Hematopoietic multipotent progenitor cell treated with erythropoietin and hydrocortisone succinate and interleukin-3 and kit ligand, for 17 days (in vitro differentiated cells): ENCODE measurements around the gene TRDMT1.
"Not testable (repeated sequence)": the region's sequence is repeated elsewhere in the genome, so short reads cannot be mapped to it uniquely, and the experiment has no call there.

Source experiments
- DNase-seq: peaks from one replicate; pipeline ENCODE4 v3.0.0-alpha.2; 2015; ENCODE audit warnings: low spot score

TRDMT1 gene

GRCh38 chr10:17126327-17126726 lies 75.1 kb downstream of the TRDMT1 start:
- no peak for DNase-seq

DNA sequence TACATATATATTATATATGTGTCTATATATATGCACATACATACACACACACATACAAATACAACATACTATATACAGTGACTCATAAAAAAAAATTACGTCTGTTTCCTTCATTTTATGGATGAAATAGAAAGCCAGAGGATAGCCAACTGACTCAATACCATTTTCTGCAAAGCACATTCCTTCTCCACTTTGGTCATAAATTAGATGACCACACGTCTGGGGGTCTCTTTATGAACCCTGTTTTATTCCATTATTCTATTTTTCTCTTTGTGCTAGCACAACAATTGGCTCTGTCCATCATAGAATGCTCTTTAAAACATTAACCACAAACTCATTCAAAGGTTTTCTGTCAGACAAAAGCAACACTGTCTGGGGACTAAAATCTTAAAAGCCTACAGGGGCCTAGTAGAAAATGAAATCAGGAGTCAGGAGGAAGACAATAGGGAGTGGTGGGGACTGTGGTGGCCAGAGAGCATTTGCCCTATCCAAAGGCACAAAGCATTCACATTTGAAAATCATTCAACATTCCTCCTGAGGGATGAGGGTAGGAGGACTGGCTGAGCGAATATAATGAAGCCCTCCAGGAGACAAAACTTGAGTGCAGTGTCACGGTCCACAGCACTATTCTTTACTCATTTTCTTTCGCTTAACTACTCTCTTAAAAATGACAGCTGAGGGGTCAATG lies 76.1 kb downstream of the TRDMT1 start:
- DNase-seq = no peak

- no peak for DNase-seq
Observed at GRCh38 chr10:17123961-17124360, 77.5 kb downstream of the TRDMT1 start.

- no peak for DNase-seq
Observed at GRCh38 chr10:17122726-17123661, 78.5 kb downstream of the TRDMT1 start.

DNA sequence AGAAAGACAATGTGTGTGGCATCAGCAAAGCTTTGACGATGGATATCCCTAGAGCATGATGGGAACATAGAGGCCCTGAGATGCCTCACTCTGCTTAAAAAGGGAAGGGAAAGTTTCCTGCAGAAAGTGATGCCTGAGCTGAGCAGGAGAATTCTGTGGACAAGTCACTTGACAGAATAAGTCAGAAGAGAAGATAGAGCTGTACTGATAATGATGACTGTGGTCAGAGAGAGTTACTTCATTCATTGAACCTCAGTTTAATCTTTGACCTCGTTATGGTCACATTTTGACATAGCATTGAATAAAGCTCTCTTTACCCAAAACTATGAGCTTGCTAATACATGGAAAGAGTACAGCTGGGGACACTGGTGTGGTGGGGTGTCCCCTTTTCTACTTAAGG lies 79.4 kb downstream of the TRDMT1 start:
- DNase-seq = no peak

DNA sequence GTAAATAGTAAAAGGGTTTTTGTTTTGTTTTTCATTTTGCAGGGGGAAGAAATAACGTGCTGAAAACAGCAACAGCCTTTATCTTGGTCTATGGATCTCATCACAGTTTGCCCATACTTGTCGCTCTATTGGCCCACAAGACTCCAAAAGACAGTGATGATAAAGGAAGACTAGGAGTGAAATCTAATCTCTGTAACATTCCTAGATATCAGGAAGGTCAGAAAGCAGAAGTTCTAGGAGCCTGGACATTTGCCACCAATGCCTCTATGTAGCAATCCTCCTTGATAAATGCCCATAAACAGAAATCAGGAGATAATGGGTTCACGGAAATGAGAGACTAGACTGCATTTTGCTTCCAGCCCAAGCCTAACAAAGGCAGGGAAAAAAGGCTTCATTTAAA lies 80.8 kb downstream of the TRDMT1 start:
- no peak for DNase-seq

- no peak for DNase-seq
Observed at GRCh38 chr10:17119845-17120244, 81.6 kb downstream of the TRDMT1 start.

GRCh38 chr10:17116193-17116592 lies 85.3 kb downstream of the TRDMT1 start:
- no peak for DNase-seq

DNA sequence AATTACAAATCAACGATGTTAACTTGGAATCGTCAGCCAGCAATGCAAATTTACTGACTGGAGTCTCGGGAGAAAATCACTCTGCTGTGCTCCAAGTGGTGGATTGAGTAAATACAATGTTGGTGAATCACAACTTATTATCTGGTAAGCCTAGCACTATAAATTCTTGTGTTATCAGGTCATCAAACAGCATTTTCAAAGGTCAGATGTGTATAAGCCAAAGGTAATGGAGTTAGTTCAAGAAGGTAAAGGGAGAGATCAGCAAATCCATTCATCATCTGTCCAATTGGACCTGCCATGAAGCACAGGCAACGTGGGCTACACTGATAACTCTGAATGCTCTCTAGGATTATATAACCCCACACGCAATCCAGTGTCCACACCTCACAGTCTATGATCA lies 85.8 kb downstream of the TRDMT1 start:
- DNase-seq = no peak

GRCh38 chr10:17114878-17115444 lies 86.5 kb downstream of the TRDMT1 start:
- DNase-seq = not testable (repeated sequence)

- no peak for DNase-seq
Observed at GRCh38 chr10:17113889-17114540, 87.5 kb downstream of the TRDMT1 start.

- DNase-seq = no peak
Observed at GRCh38 chr10:17113346-17113745, 88.1 kb downstream of the TRDMT1 start.

DNA sequence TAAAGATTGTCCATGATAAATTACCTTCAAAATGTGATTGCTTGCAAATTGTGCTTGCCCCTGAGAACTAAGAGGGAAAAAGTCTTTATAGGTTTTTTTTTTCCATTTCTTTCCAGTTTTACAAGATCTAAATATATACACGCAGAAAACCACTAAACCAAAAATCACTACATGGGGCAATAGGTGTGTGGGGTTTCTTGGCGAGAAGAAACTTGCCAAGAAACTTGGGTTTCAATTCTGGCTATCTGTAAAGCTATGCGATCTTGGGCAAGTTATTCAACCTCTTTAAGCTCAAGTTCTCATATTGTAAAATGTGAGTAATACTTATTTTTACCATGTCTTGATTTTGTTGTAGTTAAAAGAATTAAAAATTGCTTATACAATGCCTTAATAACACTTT lies 88.9 kb downstream of the TRDMT1 start:
- no peak for DNase-seq

DNA sequence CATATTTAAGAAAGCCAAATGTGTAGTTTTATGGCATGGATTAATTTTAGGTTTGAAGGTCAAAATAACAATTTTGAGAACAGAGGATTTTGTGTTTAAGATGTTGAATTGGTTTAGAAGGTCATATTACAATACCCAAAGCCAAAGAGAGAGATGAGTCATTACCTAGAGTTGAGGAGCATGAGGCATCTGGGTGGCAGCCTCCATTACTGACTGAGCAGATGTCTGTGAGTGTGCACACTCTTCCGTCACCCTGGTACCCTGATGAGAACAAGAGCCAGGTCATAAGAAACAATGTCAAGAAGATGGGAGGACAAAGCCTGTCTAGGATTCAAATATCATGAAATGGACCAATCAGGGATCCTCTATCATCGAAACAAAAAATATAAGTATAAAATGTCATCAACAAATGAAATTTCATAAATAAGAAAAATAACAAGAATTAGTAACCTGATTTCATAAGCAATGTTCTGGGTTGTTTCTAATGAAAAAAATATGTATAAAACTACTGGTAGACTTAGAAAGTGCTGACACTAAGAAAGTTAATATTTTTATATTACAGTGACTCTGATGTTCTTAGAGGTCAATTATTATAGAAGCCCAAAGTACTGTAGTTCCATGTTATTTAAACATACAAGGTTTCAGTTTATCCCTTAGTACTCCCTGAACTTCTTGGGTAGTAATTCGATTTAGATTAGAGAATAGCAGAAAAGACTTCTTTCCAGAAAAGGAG lies 91.8 kb downstream of the TRDMT1 start:
- no peak for DNase-seq

DNA sequence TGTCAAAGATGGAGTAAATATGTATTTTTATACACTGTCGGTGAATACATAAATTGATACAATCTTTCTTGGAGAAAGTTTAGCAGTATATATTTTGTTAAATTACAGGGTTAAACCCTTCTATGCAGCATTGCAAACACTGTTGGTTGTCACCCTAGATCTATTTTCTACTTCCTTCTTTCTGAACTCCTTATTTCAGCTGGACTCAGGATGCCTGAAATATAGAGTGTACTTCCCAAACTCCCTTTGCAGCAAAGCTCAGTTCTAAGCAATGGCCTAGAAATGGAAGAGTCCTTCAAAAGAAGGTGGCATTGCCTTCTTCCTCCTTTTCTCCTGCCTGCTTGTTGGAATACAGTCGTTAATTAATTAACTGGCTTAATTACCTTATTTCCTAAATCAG lies 92.4 kb downstream of the TRDMT1 start:
- no peak for DNase-seq

GRCh38 chr10:17106991-17107390 lies 94.5 kb downstream of the TRDMT1 start:
- no peak for DNase-seq

GRCh38 chr10:17101910-17102266 lies 99.6 kb downstream of the TRDMT1 start:
- no peak for DNase-seq

GRCh38 chr10:17101257-17101909 lies 100.1 kb downstream of the TRDMT1 start:
- no peak for DNase-seq

DNA sequence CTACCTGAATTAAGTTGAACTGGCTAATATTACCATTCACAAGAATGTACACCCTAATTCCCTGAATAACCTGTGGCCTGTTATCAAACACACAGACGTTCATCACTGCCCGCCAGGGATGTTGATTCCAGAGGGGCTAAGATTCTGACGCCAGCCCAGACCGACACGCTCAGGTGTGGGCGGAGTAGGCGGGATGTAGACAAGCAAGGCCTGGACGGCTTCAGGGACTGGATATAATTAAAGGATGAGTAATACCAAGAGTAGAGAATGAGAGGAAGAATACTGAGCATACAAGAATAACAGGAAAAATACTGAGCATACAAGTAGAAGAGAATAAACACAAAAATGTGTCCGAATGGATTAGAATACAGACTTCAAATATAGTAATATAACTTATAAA lies 100.9 kb downstream of the TRDMT1 start:
- DNase-seq = no peak

GRCh38 chr10:17098012-17098411 lies 103.5 kb downstream of the TRDMT1 start:
- no peak for DNase-seq
